Measurements from ENCODE around the gene PNLIPRP3. TPM values are rescaled to one million over a fixed set of nuclear protein-coding genes. Genes with fewer than 3 reads are reported as not detected.

The PNLIPRP3 gene
- total RNA-seq, 1 experiment from 2014 or later, result not detected

DNA sequence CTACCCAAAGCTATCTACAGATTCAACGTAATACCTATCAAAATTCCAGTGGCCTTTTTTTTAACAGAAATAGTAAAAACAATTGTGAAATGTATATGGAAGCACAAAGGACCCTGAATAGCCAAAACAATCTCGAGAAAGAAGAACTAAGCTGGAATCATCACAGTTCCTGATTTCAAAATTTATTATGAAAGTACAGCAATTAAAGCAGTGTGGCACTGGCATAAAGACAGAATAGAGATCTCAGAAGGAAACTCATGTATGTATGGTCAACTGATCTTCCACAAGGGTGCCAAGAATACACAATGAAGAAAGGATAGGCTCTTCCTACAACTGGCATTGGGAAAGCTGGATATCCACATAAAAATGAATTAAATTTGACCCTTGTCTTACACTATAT lies 23.2 kb downstream of the PNLIPRP3 start:
- Histone ChIP-seq H3K18ac (ENCODE audit: insufficient read length, low read depth, low read length) (no peak overlapping the region), H2BK15ac (ENCODE audit: low read depth, low read length) (no peak overlapping the region), H3K79me2 (ENCODE audit: insufficient read depth, low read length) (no peaks in the 10 kb centered on the region), H3K23ac (ENCODE audit: insufficient read length, low read depth, low read length) (no peak overlapping the region), H4K8ac (replicated peaks; ENCODE audit: insufficient read length, low read depth, low read length) (no peak overlapping the region), H3K9ac (ENCODE audit: extremely low read depth, insufficient read length, low read length) (no peak overlapping the region), H3K4me1 (ENCODE audit: insufficient read depth, low read length) (no peaks in the 10 kb centered on the region), H3K27ac (ENCODE audit: insufficient read length, low read depth, low read length) (no peak overlapping the region), H4K20me1 (ENCODE audit: control insufficient read depth, insufficient read depth, insufficient read length) (no peaks in the 10 kb centered on the region), H3K14ac (ENCODE audit: insufficient read depth, low read length) (no peak overlapping the region), H2BK120ac (ENCODE audit: low read depth, low read length, poor library complexity, severe bottlenecking) (no peak overlapping the region), H3K56ac (ENCODE audit: insufficient read length, low read depth, low read length) (no peak overlapping the region), H2BK5ac (ENCODE audit: insufficient read length, low read length) (no peak overlapping the region), H3K4me2 (ENCODE audit: insufficient read depth, insufficient read length, low read length) (no peak overlapping the region), H3T11ph (ENCODE audit: low read length) (no peak overlapping the region), H4K91ac (ENCODE audit: insufficient read length, low read depth, low read length) (no peak overlapping the region), H3K79me1 (ENCODE audit: insufficient read depth, low read depth, low read length, poor library complexity, severe bottlenecking) (no peaks in the 10 kb centered on the region), H3K27me3 (ENCODE audit: insufficient read depth, low read length) (no peaks in the 10 kb centered on the region), H2AFZ (ENCODE audit: low read length) (no peak overlapping the region), H2BK12ac (ENCODE audit: insufficient read length, low read depth, low read length) (no peak overlapping the region), H4K5ac (ENCODE audit: insufficient read length, low read depth, low read length) (no peak overlapping the region), H2AK5ac (ENCODE audit: insufficient read length, low read length) (no peak overlapping the region), H3K4ac (ENCODE audit: low read depth, low read length) (no peak overlapping the region), H3K9me3 (ENCODE audit: control insufficient read depth, low read depth, low read length) (no peaks in the 10 kb centered on the region), H3K23me2 (ENCODE audit: insufficient read length, low read depth, low read length, poor library complexity, severe bottlenecking) (no peaks in the 10 kb centered on the region), H2BK20ac (ENCODE audit: low read depth, low read length, poor library complexity, severe bottlenecking) (no peak overlapping the region)
- Mint-ChIP-seq H3K9me3 (peaks cover 15 to 32% of the 10 kb centered on the region in 2 experiments; a peak in 4 of 5 replicates), H3K4me1 (peaks cover 7 to 23% of the 10 kb centered on the region in 2 experiments), H3K4me3 (no peak overlapping the region), H3K27me3 (ENCODE audit: low read depth) (no peaks in the 10 kb centered on the region; the same call in none of the 2 replicates), H3K36me3 (ENCODE audit: insufficient read depth in 1 of 3, low read depth in 3 of 3) (peaks cover 8 to 16% (median 9%) of the 10 kb centered on the region in 3 experiments), H3K27ac (no peak overlapping the region)
- TF ChIP-seq CTCF (conservative IDR thresholded peaks at IDR 0.05), result no peak
- no CpG with 5 or more reads among the region's 2 CpGs for WGBS (ENCODE audit: extremely low coverage, insufficient read length, low lambda C conversion rate)
- no peak for DNase-seq
